ENCODE results near the gene KIF23.
"Not testable (repeated sequence)": the region's sequence is repeated elsewhere in the genome, so short reads cannot be mapped to it uniquely, and the experiment has no call there.

The KIF23 gene

GRCh38 chr15:69413822-69414700 lies at the start of gene KIF23:
Gene KIF23, plus strand, starts transcription at chr15:69414349. Its CDS starts 117 bp downstream, at chr15:69414466.
- peak; percentile 91 for DNase-seq

- no peak for DNase-seq
Observed at GRCh38 chr15:69367236-69367635, 46.9 kb upstream of the KIF23 start.

GRCh38 chr15:69369631-69370030 lies 44.5 kb upstream of the KIF23 start:
- DNase-seq: no peak

GRCh38 chr15:69373406-69373805 lies 40.7 kb upstream of the KIF23 start:
- no peak for DNase-seq

GRCh38 chr15:69375151-69375790 lies 38.9 kb upstream of the KIF23 start:
- no peak for DNase-seq

- DNase-seq: no peak
Observed at GRCh38 chr15:69377216-69377970, 36.8 kb upstream of the KIF23 start.

GRCh38 chr15:69380100-69380725 lies 33.9 kb upstream of the KIF23 start:
- DNase-seq: no peak

GRCh38 chr15:69380726-69381105 lies 33.4 kb upstream of the KIF23 start:
- DNase-seq: no peak

- DNase-seq: not testable (repeated sequence)
Observed at GRCh38 chr15:69382176-69382575, 32.0 kb upstream of the KIF23 start.

GRCh38 chr15:69384066-69384465 lies 30.1 kb upstream of the KIF23 start:
- DNase-seq: not testable (repeated sequence)

GRCh38 chr15:69384626-69385598 lies 29.2 kb upstream of the KIF23 start:
- no peak for DNase-seq

- DNase-seq: no peak
Observed at GRCh38 chr15:69385831-69386230, 28.3 kb upstream of the KIF23 start.

GRCh38 chr15:69386284-69386683 lies 27.9 kb upstream of the KIF23 start:
- no peak for DNase-seq

- no peak for DNase-seq
Observed at GRCh38 chr15:69388260-69388705, 25.9 kb upstream of the KIF23 start.

GRCh38 chr15:69389426-69389825 lies 24.7 kb upstream of the KIF23 start:
- no peak for DNase-seq

- no peak for DNase-seq
Observed at GRCh38 chr15:69390575-69390974, 23.6 kb upstream of the KIF23 start.

GRCh38 chr15:69391046-69391757 lies 22.9 kb upstream of the KIF23 start:
- no peak for DNase-seq

GRCh38 chr15:69392352-69392751 lies 21.8 kb upstream of the KIF23 start:
- no peak for DNase-seq

GRCh38 chr15:69393831-69394491 lies 20.2 kb upstream of the KIF23 start:
- DNase-seq: no peak

- DNase-seq: peak; percentile 54
Observed at GRCh38 chr15:69394556-69395282, 19.4 kb upstream of the KIF23 start.

All from COR-L47 (cell line).